Stimulated activated CD4-positive, alpha-beta T cell treated with anti-CD3 and anti-CD28 coated beads, Interleukin-4, amount 100 ng/mL, for 1 hour (primary cell): Measurements from ENCODE around the gene NAPA.
"Not testable (repeated sequence)": the region's sequence is repeated elsewhere in the genome, so short reads cannot be mapped to it uniquely, and the experiment has no call there.

Experiments
- DNase-seq: peaks from one replicate; pipeline ENCODE4 v3.0.0-alpha.2; 2020

NAPA gene

DNA sequence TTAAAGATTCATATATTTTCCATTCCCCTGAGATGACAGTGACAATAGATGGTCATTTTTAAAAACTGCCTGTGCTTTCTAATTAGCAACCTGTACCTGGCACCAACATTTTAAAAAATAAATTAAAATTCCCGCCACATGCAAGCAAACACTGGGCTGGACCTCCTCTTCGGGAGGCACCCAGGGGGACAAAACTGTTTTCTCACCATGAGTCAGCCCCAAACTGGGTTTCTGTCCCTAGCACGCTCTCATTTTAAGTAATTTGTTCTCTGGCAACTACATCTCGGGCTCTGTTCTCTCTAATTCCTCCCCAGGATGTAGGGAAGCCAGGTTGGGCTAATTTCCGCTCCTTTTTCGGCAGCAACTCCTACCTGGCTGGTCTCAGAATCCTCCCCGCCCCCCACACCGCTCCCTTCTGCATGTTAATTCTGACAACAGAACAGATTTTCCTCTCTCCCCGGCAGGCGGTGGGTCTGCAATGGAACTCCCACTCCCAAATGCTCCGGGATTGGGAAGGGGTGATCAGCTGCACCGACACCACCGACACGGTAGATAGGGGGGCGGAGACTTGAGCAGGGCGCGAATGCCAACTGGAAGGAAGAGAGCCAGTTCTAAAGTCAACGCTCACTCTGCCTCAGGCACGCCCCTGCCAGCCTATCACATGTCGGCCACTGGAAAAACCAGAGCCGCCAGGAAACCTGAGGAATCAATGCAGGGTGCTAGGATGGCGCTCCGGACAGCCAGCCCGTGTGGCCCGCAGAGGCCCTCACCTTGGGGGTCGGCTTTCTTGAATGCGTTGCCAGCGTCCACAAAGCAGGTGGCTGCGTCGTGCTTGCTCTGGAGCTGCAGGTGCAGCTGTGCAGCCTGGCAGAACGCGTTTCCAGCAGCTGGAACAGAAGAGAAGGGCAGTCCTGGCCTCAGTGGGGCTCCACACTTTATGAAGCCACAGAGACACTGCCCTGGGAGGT lies 14.7 kb downstream of the NAPA start:
- no peak for DNase-seq

DNA sequence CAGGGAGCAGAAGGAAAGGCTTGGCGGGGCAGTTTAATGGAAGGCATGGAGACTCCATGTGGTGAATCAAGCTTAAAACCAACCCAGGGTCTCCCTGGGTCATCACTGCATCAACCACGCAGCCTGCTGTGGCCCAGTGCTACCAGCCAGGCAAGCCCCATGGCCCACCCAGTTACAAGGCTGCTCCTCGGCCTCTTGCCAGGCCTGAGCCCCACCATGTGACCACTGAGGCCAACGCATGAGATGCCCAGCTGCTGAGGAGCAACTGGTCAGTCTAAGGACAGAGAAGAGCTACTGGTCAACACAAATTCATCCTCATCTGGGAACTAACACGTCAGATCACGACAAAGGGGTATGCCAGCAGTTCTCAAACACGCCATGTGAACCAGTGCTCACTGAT lies 15.5 kb downstream of the NAPA start:
- no peak for DNase-seq

DNA sequence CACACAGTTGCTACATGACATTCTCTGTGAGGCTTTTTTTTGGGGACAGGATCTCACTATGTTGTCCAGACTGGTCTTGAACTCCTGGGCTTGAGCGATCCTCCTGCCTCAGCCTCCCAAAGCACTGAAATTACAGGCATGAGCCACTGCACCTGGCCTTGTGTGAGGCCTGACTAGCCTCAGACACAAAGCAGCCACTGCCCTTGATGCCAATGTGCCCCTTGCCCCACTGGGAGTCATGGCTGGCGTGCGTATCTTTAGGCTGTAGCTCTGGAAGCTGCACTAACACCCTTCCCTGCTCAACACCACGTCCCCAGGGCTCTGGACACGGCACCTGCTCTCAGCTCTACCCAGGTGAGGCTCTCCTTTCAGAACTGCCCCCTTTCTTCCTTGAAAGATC lies 16.3 kb downstream of the NAPA start:
- DNase-seq = no peak

DNA sequence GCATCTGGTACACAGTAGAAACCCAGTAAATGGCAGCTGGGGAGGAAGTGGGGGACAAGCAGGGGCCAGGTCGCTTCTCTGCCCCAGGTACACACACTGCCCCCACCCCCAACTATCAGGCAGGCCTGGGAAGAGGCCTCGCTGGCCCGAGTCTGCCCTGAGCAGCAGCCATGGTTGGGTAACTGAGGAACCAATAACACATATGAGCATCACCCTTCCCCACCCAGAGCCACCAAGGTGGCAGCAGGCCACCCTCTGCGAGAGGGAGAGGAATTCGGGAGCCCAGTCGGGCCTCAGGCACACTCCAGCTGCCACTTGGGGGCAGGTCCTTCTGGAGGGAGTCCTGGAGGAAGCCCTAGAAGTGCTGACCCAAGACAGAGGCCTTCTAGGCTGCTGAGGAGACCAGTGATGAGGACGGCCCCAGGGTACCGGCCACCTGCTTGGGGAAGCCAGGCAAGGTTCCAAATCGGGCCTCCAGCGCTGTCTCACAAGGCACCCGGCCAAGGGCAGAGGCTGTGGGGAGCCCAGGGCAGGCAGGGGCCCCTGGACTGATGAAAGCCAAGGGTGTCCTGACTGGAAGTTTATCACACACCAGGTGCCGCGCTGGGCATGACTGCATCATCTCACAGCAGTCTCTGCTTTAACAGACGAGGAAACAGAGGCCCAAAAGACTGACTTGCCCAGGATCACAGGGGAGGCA lies 16.9 kb downstream of the NAPA start:
- DNase-seq = no peak

DNA sequence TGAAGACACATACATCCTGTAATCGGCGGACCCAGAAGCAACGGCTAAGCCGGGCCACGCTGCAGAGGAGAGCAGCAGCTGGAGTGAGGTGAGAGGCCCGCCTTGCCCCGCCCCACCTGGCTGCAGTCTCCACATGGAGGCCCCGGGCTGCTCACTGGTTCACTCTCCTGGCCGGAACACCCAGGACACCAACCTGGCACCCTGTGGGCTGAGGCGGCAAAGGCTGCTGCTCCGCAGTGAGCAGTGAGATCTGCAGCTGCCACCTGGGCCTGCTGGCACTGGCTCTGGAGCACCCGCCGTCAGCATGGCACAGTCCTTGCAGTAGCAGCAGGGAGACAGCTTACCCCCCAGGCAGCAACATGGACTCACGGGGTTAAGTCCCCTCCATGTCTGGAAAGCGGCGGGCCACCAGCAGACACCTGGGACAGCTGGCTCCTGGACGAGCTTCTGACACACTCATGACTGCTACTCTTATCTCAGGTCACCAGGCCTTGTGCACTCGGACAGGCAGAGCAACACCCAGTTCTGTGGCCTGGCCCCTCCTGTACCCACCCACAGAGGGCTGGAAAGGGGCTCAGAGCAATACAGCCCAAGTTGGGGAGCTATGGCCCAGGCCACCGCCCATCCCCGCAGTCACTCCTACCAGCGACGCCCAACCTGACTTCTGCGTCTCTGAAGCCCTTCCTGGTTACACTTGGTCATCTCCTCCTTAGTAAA lies 17.7 kb downstream of the NAPA start:
- no peak for DNase-seq

DNA sequence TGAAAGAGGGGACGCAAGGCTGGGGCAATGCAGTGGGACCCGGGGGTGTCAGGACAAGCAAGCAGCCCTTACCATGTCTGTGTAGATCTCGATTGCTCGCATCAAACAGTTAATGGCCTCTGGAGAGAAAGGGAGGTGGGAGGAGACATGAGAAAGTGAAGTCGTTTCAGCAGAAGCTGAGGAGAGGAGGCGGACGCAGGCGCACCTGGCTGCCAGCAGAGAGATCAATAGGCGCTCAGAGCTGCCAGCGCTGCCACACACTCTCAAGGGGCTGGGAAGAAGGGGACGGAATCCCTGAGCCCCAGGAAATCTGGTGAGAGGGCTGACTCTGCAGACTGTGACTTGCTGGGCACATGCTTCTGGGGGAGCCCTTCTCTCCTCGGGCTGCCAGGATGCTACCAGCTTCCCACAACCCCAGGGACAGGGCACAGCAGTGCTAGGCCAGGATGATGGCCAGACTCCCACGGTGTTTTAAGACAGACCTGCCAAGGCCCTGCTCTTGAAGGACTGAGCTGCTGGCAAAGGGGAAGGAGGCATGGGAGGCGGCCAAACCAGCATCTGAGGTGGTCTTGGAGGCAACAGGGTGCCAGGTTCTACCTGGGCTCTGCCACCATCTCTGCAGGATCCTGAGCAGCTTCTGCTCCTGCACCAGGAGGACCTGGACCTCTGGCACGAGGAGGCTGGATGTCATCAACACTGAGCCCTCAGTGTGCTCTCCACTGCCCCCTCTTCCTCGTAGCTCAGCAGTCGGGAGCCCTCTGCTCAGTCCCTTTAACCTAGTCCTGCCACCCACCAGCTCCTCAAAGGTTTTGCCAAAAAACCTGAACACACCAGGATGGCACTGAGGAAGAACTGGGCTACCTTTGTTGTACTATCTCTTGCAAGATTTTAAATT lies 19.1 kb downstream of the NAPA start:
- DNase-seq = no peak

DNA sequence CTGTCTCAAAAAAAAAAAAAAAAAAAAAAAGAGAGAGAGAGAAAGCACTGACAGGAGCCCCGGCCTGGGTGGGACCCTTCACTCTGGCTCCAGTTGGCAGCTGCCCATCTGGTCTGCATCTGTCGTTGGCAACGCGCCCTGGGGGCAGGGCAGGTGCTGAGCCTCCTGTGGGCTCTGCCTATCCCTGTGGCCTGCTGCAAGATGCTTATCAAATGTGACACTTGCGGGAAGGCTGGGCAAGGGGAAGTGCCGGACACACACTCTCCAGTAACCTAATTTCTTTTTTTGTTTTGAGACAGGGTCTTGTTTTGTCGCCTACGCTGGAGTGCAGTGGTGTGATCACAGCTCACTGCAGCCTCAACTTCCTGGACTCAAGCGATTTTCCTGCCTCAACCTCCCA lies 20.1 kb downstream of the NAPA start:
- no peak for DNase-seq

DNA sequence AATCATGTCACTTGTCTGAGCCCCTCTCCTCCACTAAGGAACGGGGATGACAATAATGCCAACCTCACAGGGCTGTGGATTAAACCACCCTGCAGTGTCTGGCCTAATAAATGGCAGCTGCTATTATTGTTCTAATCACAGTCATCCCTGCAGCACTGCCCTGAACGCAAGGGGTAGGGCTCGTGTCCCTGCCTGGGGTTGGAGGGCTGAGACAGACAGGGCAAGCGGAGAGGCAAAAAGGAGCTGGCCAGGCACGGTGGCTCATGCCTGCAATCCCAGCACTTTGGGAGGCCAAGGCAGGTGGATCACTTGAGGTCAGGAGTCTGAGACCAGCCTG lies 20.7 kb downstream of the NAPA start:
- no peak for DNase-seq

DNA sequence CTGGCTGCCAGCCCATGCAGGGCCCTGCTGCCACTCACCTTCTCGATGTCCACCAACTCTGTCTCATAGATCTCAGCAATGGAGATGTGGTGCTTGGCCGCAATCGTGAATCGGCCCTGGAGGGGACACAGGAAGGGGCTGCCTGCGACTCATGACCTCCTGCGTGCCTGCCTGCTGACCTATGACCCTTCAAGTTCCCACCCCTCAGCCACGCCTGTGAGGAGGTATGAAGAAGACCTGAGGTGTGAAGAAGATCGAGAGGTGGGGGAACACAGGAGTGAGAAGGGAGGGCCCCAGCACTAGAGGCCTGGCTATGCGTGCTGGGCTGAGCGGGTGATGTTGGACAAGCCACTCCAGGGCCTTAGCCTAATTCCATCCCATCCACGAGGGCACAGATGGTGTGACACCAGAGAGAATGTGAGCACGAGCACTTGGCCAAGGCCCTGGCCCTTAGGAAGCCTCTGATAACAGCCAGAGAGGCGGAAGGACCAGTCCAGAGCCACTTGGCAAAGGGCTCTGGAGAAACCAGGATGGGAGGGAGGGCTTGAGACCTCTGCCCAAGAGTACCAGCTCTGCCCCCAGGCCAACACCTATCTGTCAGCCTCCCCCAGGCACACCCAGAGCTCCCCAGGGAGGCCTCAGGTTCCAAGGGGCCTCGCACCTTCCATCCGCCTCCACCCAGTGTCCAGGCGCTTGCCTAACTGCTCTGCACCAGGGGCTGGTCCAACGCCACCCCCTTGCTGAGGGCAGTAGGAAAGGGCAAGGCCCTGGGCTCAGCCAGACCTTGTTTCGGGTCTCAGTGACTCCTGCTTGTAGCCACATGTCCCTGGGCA lies 21.3 kb downstream of the NAPA start:
- DNase-seq = no peak

DNA sequence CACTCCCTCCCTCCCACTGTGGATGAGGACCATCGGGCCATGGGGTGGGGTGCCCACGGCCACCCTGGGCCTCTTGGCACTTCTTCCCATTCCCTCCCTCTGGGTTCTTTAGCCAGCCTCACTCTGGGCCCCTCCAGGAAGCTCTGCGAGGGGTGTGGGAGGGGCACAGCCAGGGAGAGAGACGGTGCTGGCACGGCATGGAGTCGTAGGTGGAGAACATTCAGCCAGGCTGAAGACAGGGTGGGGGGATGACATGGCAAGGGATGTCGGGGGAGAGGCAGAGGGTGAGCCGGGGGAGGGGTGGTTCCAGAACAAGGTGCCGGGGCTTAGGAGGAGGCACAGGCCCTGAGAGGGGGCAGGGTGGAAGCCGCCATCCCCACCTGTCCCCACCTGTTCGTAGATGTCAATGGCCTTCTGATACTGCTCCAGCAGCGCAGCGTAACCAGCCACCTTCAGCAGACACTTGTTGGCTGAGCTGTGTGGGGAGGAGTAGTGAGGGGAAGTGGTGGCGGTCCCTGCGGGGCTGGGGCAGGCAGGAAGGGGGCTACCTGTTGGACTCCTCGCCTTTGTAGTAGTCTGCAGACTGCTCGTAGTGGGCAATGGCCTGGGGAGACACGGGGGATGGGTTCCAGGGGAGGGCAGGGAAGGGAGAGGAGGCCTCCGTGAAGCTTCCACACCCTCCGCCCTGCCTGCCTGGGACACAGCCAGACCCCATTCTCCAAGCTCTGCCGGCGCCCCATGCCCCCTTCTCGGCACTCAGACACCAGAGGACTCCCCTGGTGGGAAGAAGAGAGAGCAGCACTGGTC lies 22.1 kb downstream of the NAPA start:
- DNase-seq = no peak

DNA sequence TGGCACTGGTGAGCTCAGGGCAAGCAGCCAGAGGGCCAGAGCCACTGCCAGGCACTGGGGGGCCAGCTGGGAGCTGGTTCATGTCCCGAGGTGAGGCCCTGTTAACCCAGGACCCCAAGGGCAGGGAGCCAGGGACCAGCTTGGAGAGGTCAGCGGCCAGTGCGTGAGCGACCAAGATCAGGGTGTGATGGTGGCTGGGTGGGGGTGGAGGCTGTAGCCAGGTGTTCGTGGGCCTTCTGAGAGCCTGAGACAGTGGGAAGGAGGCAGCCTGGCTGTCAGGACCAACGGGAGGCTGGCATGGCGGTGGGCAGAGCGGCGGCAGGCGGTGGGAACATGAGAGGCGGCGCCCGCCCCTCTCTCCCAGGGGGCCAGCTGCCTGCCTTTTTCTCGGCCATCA lies 22.7 kb downstream of the NAPA start:
- DNase-seq = no peak

DNA sequence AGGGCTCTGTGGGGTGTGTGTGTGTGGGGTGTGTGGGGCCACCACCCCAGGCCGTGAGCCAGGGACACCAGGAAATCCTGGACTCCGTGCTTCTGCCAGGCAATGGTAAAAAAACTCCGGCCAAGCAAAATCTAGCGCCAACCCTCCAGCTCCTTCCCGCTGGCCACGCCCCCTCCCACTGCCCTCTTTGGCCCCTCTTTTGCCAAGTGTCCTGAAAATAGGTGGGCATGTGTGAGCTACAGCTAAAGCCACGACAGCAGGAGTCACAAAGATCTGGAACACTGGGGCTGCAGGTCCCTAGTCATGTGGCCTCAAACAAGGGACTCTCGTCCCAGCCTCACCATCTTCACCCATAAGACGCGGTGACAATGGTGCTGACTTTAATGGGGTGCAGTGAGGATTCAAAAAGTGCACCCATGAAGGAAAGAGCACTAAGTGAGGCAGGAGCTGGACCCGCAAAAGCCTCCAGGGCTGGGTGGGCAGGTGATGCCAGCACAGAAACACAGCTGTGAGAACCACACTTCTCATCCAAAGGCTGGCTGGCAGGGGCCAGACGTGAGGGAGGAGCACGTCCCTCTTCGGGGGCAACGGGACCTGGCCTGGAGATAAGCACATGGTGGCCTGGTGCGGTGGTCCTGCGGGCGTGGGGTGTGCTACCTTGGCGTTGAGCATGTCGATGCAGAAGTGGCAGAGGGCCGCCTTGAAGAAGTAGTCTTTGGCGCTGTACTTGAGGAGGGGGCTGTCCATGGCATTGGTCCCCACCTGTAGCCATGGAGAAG lies 23.3 kb downstream of the NAPA start:
- no peak for DNase-seq

DNA sequence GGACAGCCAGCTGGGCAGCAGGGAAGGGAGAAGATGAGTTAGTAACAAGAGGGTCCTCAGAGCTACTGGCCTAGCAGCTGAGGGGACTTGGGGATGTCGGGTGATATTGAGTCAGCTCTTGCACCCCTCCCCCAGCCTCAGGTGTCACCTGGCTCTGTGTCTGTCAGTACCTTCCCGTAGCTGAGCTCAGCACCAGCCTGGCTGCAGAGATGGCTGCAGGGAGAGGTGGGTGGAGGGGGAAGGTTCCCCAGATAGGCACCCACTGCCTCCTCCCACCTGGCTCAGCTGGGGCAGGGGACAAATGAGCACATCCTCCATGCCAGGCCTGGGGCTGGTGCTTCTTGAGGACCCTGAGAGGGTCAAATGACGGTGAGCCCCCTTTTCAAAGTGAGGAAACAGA lies 24.0 kb downstream of the NAPA start:
- no peak for DNase-seq

DNA sequence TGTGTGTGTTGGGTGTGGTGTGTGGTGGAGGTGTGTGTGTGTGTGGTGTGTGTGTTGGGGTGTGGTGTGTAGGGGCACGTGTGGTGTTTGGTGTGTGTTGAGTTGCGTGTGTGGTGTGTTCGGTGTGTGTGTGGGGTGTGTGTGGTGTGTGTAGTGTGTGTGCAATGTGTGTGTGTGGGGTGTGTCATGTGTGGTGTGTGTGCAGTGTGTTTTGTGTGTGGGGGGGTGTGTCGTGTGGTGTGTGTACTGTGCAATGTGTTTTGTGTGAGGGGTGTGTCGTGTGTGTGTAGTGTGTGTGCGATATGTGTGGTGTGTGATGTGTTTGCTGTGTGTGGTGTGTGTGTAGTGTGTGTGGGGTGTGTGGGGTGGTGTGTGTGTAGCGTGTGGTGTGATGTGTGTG lies 24.8 kb downstream of the NAPA start:
- no peak for DNase-seq

DNA sequence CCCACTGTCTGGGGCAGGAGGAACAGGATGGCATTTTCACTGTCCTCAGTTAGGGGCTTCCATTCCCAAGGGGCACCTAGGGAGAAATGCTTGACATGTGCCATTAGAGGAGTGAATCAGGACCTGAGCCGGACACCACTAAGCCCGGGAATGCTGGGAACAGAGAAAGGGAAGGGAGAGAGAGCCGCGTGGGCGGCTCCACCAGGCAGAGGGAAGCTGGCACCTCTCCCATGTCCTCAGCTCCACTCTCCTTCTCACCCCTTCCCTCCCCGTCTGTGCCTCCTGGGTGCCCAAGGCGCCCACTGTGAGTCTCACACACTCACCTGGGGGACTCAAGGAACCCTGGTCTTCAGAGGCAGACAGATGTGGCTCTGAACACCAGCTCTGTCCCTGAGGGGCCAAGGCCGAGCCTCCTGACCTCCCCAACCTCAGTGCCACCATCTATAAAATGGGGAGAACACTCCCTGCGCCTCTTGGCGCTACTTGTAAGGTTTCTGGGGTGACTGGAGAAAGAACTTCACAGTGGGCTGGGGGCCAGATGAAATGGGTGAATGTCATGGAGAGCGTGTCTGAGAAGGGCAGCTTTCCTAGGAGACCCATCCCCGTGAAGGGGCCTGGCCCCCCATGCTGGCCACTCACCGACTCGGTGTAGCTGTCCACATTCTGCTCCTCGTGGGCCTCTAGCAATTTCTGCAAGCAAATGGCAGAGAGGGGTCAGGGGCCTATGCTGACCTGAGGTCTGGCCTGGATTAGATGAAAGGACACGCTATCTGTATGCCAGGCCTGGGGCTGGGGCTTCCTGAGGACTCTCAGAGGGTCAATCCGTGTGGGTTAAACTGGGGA lies 25.6 kb downstream of the NAPA start:
- no peak for DNase-seq

DNA sequence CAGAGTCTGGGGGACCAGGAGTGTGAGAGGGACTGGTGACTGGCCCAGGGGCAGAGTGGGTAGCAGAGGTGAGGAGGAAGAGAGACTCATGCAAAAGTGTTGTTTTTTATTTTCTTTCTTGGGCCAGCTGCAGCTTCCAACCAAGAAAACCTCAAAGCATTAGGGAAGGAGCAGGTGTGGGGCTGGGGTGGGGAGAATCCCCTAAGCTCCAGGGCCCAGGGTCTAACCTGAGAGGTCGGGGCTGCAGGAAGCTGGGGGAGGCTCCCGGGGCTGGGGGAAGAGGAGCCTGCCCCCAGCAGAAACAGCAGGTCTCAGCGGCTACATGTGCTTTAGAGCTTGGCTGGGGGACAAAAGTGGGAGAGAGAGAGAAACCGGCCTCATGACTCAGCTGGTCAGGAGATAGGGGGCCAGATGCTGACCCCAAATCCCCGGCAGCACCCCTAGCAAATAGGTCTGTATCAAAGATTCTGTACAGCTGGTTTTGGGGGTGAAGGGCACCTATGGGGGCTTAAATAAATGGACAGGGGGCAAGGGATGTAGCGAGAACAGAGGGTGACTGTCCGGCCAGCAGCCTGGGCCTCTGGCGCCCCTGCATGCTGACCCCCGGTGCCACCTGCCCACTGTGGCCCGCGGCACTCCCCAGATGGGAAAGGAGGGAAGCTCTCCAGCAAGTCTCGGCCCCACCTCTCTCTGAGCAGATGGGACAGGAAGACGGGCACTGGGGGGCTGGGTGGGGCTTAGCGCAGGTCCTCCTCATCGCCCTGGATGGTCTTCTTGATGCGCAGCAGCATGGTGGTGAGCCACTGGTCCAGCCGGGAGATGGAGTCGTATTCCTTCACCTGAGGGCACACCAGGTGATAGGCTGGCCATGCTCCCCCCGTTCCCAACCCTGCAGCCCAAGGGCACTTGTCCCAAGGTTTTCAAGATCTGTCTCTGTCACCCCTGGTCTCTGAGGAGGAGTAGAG lies 27.0 kb downstream of the NAPA start:
- no peak for DNase-seq

DNA sequence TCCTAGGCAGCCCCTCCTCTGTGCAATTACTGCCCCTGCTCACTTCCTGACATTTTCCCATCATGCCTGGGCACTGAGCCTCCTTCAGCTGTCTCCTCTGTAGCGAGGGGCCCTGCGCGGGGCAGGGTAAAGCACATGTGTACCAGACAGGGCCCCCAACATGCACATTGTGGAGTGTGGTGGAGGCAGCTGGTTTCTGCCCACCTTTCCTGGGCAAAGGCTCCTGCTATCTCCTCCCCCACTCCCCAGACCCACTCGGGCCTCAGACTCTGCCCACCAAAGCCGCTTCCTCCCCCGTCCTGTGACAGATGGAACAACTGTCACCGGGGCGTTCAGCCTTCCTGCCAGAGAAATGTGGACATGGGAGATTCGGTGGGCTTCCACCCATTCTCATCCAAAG lies 28.0 kb downstream of the NAPA start:
- no peak for DNase-seq

DNA sequence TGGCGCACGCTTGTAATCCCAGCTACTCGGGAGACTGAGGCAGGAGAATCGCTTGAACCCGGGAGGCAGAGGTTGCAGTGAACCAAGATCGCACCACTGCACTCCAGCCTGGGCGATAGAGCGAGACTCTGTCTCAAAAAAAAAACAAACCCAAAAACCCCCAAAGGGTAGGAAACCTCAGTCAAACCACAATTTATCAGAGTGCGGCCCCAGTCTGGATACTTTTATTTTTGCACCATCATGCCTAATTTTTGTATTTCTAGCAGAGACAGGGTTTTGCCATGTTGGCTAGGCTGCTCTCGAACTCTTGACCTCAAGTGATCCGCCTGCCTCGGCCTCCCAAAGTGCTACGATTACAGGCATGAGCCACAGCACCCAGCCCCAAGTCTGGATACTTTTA lies 28.6 kb downstream of the NAPA start:
- DNase-seq = not testable (repeated sequence)
